ENCODE data around the gene ATP1A2.

ATP1A2 gene

GRCh38 chr1:160139840-160140239 lies 24.3 kb downstream of the ATP1A2 start:
- DNase-seq = no peak

GRCh38 chr1:160143695-160144094 lies 28.1 kb downstream of the ATP1A2 start:
- DNase-seq = peak in 1 of 56 donors; percentile 19

- peak in 4 of 56 donors; percentile 18 to 27 (median 21) for DNase-seq
Measured at GRCh38 chr1:160144921-160145320, 29.4 kb downstream of the ATP1A2 start.

- DNase-seq = no peak
Measured at GRCh38 chr1:160146107-160146506, 30.5 kb downstream of the ATP1A2 start.

- no peak for DNase-seq
Measured at GRCh38 chr1:160148121-160148520, 32.6 kb downstream of the ATP1A2 start.

GRCh38 chr1:160149233-160149632 lies 33.7 kb downstream of the ATP1A2 start:
- no peak for DNase-seq

- no peak for DNase-seq
Measured at GRCh38 chr1:160149716-160150115, 34.2 kb downstream of the ATP1A2 start.

GRCh38 chr1:160151303-160151702 lies 35.7 kb downstream of the ATP1A2 start, which contains the start of gene ATP1A4:
ATP1A4 (plus strand) TSS chr1:160151603; CDS start chr1:160152041, 438 bp downstream.
- DNase-seq = no peak

- no peak for DNase-seq
Measured at GRCh38 chr1:160154790-160155189, 39.2 kb downstream of the ATP1A2 start.

GRCh38 chr1:160156361-160156760 lies 40.8 kb downstream of the ATP1A2 start:
- no peak for DNase-seq

GRCh38 chr1:160157174-160157573 lies 41.6 kb downstream of the ATP1A2 start:
- no peak for DNase-seq

- no peak for DNase-seq
Measured at GRCh38 chr1:160158031-160158430, 42.5 kb downstream of the ATP1A2 start.

GRCh38 chr1:160158534-160158933 lies 43.0 kb downstream of the ATP1A2 start:
- no peak for DNase-seq

- DNase-seq = no peak
Measured at GRCh38 chr1:160159846-160160245, 44.3 kb downstream of the ATP1A2 start.

- DNase-seq = peak in 16 of 56 donors; percentile 7 to 49 (median 22)
Measured at GRCh38 chr1:160161965-160162705, 46.6 kb downstream of the ATP1A2 start.

GRCh38 chr1:160162931-160163330 lies 47.4 kb downstream of the ATP1A2 start:
- no peak for DNase-seq

GRCh38 chr1:160163615-160164014 lies 48.1 kb downstream of the ATP1A2 start:
- no peak for DNase-seq

GRCh38 chr1:160164121-160164520 lies 48.6 kb downstream of the ATP1A2 start:
- no peak for DNase-seq

- DNase-seq = no peak
Measured at GRCh38 chr1:160166166-160166868, 50.8 kb downstream of the ATP1A2 start.

GRCh38 chr1:160167056-160167455 lies 51.5 kb downstream of the ATP1A2 start:
- DNase-seq = no peak

GRCh38 chr1:160167580-160167979 lies 52.0 kb downstream of the ATP1A2 start:
- no peak for DNase-seq

GRCh38 chr1:160168016-160168415 lies 52.5 kb downstream of the ATP1A2 start:
- no peak for DNase-seq

All from amygdala (tissue), 56 donors.